HepG2 (cell line): ENCODE results near the gene TMEM132D. TPM values are rescaled to one million over a fixed set of nuclear protein-coding genes. Genes with fewer than 3 reads are reported as not detected.
A peak's percentile ranks its signal among the peaks of the same experiment; 100 is the strongest.

Experiments
- ATAC-seq: fragments of 200-7000 bp; cut with Tn5 transposase; 3 replicates; pipeline ENCODE4 v1.9.1; 2020; ENCODE audit warnings: mild to moderate bottlenecking, moderate library complexity
- BruUV-seq: library from RNA; stranded (reverse); fragments of 400-500 nt; replicated peaks from 2 replicates; lab custom pipeline; 2021; lab: Mats Ljungman, UMichigan
- CTCF ChIA-PET: fragments of 300-600 bp; formaldehyde crosslinking; extraction: SDS; loops from one replicate; lab custom pipeline; 2021; ENCODE audit warnings: low total read pairs, inconsistent platforms, low intra/inter-chr PET ratio; lab: Yijun Ruan, JAX
- POLR2A ChIA-PET: fragments of 350-600 bp; sonication (Branson Sonifier 250); formaldehyde crosslinking; loops from one replicate; lab custom pipeline; 2020; ENCODE audit warnings: antibody characterized with exemption, inconsistent platforms; lab: Yijun Ruan, JAX
- DNase-seq: peaks from one replicate; pipeline ENCODE4 v3.0.0-alpha.2; 2015; ENCODE audit warnings: low spot score
- FAIRE-seq: peaks from 3 replicates; lab custom pipeline; 2011; peaks lifted over from hg19 to GRCh38; lab: Jason Lieb, UNC
- H2AFZ ChIP-seq: one replicate; pipeline ENCODE4 v1.6.1; 2011; ENCODE audit warnings: low read length, inconsistent platforms
- H3K27ac ChIP-seq: fragments of 300-600 bp; 3 replicates; pipeline ENCODE4 v1.8.0; 2011; ENCODE audit warnings: mixed run types, mild to moderate bottlenecking, mixed read lengths, low read length, inconsistent platforms; ENCODE audit not compliant: insufficient read depth; ENCODE audit errors: extremely low read length
- H3K27me3 ChIP-seq, 2 experiments: fragments of 200-600 bp in 1 of 2; 2 replicates in 1 of 2; 3 replicates in 1 of 2; pipeline versions ENCODE4 v1.6.0 to v1.8.0; 2011; ENCODE audit warnings: low read length in 2 of 2, mild to moderate bottlenecking in 2 of 2, moderate library complexity in 2 of 2, inconsistent platforms in 1 of 2; ENCODE audit not compliant: insufficient read depth in 2 of 2, control insufficient read depth in 1 of 2
- H3K36me3 ChIP-seq, 2 experiments: fragments of 200-600 bp in 1 of 2; replicated peaks in 1 of 2; 2 replicates in 1 of 2; 3 replicates in 1 of 2; pipeline versions ENCODE4 v1.5.1 to v1.8.0; 2011; ENCODE audit warnings: low read length in 2 of 2, inconsistent platforms in 1 of 2; ENCODE audit not compliant: insufficient read depth in 2 of 2, control insufficient read depth in 1 of 2
- H3K4me1 ChIP-seq: 2 replicates; pipeline ENCODE4 v1.5.1; 2012; ENCODE audit warnings: low read length, inconsistent platforms; ENCODE audit not compliant: insufficient read depth
- H3K4me2 ChIP-seq: 2 replicates; pipeline ENCODE4 v1.6.0; 2011; ENCODE audit warnings: low read depth, low read length, inconsistent platforms
- H3K4me3 ChIP-seq, 3 experiments: fragments of 200-600 bp in 1 of 3; sonication (generic), shearing (Covaris generic) in 1 of 3; replicated peaks in 1 of 3; 2 replicates each; pipeline ENCODE4 v1.5.1; 2011 to 2016; ENCODE audit warnings: low read length in 3 of 3, inconsistent platforms in 2 of 3, low read depth in 2 of 3, mild to moderate bottlenecking in 2 of 3, control low read depth in 1 of 3, mixed read lengths in 1 of 3; ENCODE audit not compliant: insufficient read depth in 1 of 3
- H3K79me2 ChIP-seq: one replicate; pipeline ENCODE4 v1.6.1; 2011; ENCODE audit warnings: low read length, inconsistent platforms; ENCODE audit not compliant: insufficient read depth
- H3K9ac ChIP-seq: 2 replicates; pipeline ENCODE4 v1.6.0; 2011; ENCODE audit warnings: mild to moderate bottlenecking, low read depth, low read length, inconsistent platforms; ENCODE audit not compliant: insufficient read depth
- H3K9me3 ChIP-seq: 2 replicates; pipeline ENCODE4 v1.5.1; 2012; ENCODE audit warnings: mild to moderate bottlenecking, low read length
- H4K20me1 ChIP-seq: 2 replicates; pipeline ENCODE4 v1.6.0; 2011; ENCODE audit warnings: inconsistent platforms, mild to moderate bottlenecking, low read length, moderate library complexity; ENCODE audit not compliant: insufficient read depth
- ARNTL ChIP-seq: sonication (generic); formaldehyde crosslinking; IDR thresholded peaks from 2 replicates; pipeline ENCODE4 v1.4.0; 2020; ENCODE audit warnings: mild to moderate bottlenecking, missing genetic modification reagents
- DRAP1 ChIP-seq: IDR thresholded peaks from 2 replicates; pipeline ENCODE4 v1.6.1; 2016; ENCODE audit warnings: missing genetic modification reagents, missing compliant biosample characterization
- MNT ChIP-seq: fragments of 450-650 bp; IDR thresholded peaks from 2 replicates; pipeline ENCODE4 v1.6.1; 2016
- ZFP82 ChIP-seq: sonication (generic); formaldehyde crosslinking; IDR thresholded peaks from 2 replicates; pipeline ENCODE4 v1.5.1; 2020; ENCODE audit warnings: mild to moderate bottlenecking, missing genetic modification reagents, borderline replicate concordance
- ZNF530 ChIP-seq: sonication (generic); formaldehyde crosslinking; IDR thresholded peaks from 2 replicates; pipeline ENCODE4 v1.5.0; 2020; ENCODE audit warnings: low read depth, mild to moderate bottlenecking, missing genetic modification reagents
- ZNF770 ChIP-seq: sonication (generic); formaldehyde crosslinking; IDR thresholded peaks from 2 replicates; pipeline ENCODE4 v1.5.0; 2020; ENCODE audit warnings: mild to moderate bottlenecking, missing genetic modification reagents
- WGBS: methylation state at CpG from one replicate; pipeline ENCODE4 v1.1.6; 2017; ENCODE audit warnings: low lambda C conversion rate; 5-methylcytosine and 5-hydroxymethylcytosine counted together
- in situ Hi-C: cut with HindIII; loops from 2 replicates; pipeline ENCODE4 v1.10.0; 2017; ENCODE audit warnings: low pct_unique_long_range_greater_than_20kb; ENCODE audit not compliant: extremely low pct_ligation_motif_present
- intact Hi-C: fragments of 100-400 bp; cut with micrococcal nuclease; formaldehyde crosslinking; loops from one replicate; pipeline ENCODE4 v1.10.0; 2022; ENCODE audit not compliant: unreplicated experiment
- polyA plus RNA-seq, 8 experiments: library from polyadenylated mRNA; depleted of rRNA in 3 of 8; stranded (reverse) in 7 of 8; unstranded in 1 of 8; fragments of >200 nt; fragmentation: Illumina TruSeq in 4 of 8; extraction: Trizol in 4 of 8; gene quantifications; 2 replicates each; pipeline versions ENCODE4 v1.2.1 to v1.2.3, GENCODE V29; 2011 to 2016; ENCODE audit warnings: low read depth in 4 of 8, missing spikeins in 1 of 8, mixed read lengths in 1 of 8; ENCODE audit not compliant: insufficient read depth in 1 of 8
- total RNA-seq, 5 experiments: library from RNA; depleted of rRNA; stranded (reverse); fragments of >200 nt; fragmentation: Illumina TruSeq; extraction: Trizol; gene quantifications; 2 replicates each; pipeline ENCODE4 v1.2.3, GENCODE V29; 2016; ENCODE audit warnings: low read depth in 1 of 5
- TF ChIP-seq, protein P1 (sequence below): sonication (generic); formaldehyde crosslinking; IDR thresholded peaks from 2 replicates; pipeline ENCODE4 v1.8.0; 2022; ENCODE audit warnings: missing genetic modification reagents, mild to moderate bottlenecking, moderate library complexity, borderline replicate concordance

TMEM132D gene
- total and polyA plus RNA-seq, 2 of the 13 experiments (the other 11 are each of a cell fraction or from before 2014, with no cell fraction given): not detected

DNA sequence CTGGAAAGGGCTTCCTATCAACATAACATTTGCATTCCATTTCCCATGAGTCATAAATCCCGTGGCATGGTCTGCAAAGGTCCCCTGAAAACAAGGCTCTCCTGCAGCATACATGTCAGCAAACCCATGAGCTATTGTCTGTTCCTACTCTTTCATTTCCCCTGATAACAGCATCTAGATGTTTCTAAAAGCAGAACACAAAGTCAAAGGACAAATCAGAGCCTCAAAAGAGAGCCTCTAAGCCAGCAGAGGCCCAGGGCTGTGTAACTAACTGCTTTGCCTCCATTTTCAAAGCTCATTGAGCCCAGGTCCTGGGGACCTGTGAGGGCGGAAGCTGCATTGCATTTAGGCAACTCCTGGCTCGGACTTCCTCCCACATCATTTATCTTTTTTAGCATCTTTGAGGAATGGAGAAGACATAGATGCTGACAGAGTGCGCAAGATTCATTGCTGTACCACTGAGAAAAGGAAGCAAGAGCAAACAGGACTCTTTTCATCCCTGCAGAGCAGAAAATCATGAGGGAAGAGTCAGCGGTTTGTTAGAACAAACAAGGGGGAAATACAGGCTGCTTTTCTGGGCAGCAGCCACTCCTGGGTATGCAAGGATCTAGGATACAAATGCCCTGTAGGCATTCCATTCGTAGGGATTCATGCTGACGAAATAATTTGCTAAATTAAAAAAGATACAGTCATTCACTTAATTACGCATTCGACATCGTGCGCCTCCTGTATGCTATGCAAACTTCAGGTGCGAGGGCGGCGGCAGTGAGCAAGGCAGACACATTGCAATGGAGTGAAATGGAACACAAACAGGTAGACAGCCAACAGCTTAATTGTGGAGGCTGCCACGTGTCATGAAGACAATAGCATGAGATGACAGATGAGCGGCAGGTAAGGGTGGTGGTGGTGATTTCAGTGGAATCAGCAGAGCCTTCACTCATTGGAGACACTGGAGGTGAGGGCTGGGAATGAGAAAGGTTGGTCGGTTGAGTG lies 131.0 kb downstream of the TMEM132D start:
- Histone ChIP-seq H3K9ac (no peak overlapping the region), H3K4me1 (no peaks in the 10 kb centered on the region), H3K27me3 (peaks cover 0 to 10% of the 10 kb centered on the region in 2 experiments; a peak in 1 of 5 replicates), H3K4me2 (no peak overlapping the region), H3K4me3 (no peak overlapping the region), H2AFZ (no peak overlapping the region), H3K79me2 (no peaks in the 10 kb centered on the region), H4K20me1 (no peaks in the 10 kb centered on the region), H3K9me3 (0 out of 2 replicates have a peak, but pooled peaks cover 5% of the 10 kb centered on the region), H3K27ac (no peak overlapping the region), H3K36me3 (no peaks in the 10 kb centered on the region)
- intact Hi-C loops (no loop called here), in situ Hi-C loops (no loop called here)
- ChIA-PET POLR2A (no interaction called here), CTCF (no interaction called here)
- no peak for ATAC-seq
- 35% methylated on average over 17 of the region's 17 CpGs for WGBS
- no TSS peak for BruUV-seq
- TF ChIP-seq ZNF770 (CRISPR knock-in tag): no peak
- no peak for TF ChIP-seq ARNTL
- TF ChIP-seq MNT: peak; percentile 71
- TF ChIP-seq, protein P1, sequence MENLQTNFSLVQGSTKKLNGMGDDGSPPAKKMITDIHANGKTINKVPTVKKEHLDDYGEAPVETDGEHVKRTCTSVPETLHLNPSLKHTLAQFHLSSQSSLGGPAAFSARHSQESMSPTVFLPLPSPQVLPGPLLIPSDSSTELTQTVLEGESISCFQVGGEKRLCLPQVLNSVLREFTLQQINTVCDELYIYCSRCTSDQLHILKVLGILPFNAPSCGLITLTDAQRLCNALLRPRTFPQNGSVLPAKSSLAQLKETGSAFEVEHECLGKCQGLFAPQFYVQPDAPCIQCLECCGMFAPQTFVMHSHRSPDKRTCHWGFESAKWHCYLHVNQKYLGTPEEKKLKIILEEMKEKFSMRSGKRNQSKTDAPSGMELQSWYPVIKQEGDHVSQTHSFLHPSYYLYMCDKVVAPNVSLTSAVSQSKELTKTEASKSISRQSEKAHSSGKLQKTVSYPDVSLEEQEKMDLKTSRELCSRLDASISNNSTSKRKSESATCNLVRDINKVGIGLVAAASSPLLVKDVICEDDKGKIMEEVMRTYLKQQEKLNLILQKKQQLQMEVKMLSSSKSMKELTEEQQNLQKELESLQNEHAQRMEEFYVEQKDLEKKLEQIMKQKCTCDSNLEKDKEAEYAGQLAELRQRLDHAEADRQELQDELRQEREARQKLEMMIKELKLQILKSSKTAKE (CRISPR knock-in tag): no peak
- no peak for TF ChIP-seq ZFP82 (CRISPR knock-in tag)
- TF ChIP-seq ZNF530 (CRISPR knock-in tag): no peak
- no peak for TF ChIP-seq DRAP1 (CRISPR knock-in tag)
- FAIRE-seq: no peak
- no peak for DNase-seq
